Myocyte (in vitro differentiated cells): ENCODE data around the gene DNASE1L3. TPM values are rescaled to one million over a fixed set of nuclear protein-coding genes. Genes with fewer than 3 reads are reported as not detected.
"Not testable (repeated sequence)": the region's sequence is repeated elsewhere in the genome, so short reads cannot be mapped to it uniquely, and the experiment has no call there.

Source experiments
- DNase-seq: peaks from one replicate; pipeline ENCODE4 v3.0.0-alpha.2; 2012; ENCODE audit warnings: low read depth
- polyA plus RNA-seq: library from polyadenylated mRNA; unstranded; fragments of >200 nt; gene quantifications from one replicate; pipeline ENCODE4 v1.2.1, GENCODE V29; 2012; ENCODE audit warnings: missing spikeins
- total RNA-seq: library from RNA; depleted of rRNA; stranded (reverse); fragments of >200 nt; gene quantifications from 2 replicates; pipeline ENCODE4 v1.2.3, GENCODE V29; 2014

Gene DNASE1L3, protein sequence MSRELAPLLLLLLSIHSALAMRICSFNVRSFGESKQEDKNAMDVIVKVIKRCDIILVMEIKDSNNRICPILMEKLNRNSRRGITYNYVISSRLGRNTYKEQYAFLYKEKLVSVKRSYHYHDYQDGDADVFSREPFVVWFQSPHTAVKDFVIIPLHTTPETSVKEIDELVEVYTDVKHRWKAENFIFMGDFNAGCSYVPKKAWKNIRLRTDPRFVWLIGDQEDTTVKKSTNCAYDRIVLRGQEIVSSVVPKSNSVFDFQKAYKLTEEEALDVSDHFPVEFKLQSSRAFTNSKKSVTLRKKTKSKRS
- total RNA-seq: not detected in 2 replicates
- polyA plus RNA-seq: not detected

DNA sequence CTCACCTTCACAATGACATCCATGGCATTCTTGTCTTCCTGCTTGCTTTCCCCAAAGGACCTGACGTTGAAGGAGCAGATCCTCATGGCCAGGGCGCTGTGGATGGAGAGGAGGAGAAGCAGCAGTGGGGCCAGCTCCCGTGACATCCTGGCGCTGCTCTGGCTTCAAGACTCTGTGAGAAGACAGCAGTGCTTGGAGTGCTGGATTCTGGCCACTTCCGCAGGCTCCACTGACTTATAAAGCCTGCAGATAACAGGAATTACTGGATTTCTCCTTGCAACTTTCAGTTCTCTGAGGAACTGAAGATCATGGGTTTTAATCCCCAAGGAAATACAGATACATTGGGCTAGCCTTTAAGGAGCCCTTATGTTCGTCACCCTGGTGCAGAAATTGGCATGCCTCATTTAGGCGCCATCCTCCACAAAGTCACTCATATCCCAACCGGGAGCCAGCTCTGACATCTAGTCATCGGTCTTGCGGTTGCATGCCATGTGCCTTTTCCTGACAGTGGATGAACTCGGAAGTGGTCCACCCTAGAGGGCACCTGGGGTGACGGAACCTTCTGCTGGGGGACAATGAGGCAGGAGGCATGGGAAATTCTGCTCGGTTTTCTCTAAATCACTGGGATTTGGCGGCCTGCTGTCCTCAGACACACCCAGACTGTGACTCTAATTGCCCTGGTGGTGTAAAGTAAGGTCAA, at the start of gene DNASE1L3:
Gene DNASE1L3 (minus strand): TSS at position 212 of the 700 bp plus-strand sequence. CDS start 66 bp downstream, at position 146.
- DNase-seq: no peak

DNA sequence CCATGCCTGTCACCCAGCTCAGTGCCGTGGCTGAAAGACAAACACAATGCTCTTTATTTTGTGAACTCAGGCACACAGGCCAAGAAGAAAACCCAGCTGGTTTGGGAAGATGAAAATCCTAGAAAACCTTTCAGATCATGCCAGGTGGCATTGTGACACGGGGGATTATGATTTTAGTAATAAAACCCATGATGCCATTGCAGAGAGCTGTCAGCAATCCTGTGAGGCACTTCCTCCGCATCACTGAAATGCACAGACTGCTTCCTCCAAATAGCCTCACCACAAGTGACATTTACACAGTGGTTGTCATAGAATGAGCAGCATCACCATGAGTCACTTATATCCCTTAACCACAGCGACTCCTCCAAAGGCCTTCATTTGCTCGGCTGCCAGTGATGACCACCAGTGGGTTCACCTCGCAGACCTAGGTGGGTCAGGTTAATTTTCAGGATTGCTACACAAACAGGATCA, 49.5 kb upstream of the DNASE1L3 start:
- DNase-seq: peak; percentile 90

DNA sequence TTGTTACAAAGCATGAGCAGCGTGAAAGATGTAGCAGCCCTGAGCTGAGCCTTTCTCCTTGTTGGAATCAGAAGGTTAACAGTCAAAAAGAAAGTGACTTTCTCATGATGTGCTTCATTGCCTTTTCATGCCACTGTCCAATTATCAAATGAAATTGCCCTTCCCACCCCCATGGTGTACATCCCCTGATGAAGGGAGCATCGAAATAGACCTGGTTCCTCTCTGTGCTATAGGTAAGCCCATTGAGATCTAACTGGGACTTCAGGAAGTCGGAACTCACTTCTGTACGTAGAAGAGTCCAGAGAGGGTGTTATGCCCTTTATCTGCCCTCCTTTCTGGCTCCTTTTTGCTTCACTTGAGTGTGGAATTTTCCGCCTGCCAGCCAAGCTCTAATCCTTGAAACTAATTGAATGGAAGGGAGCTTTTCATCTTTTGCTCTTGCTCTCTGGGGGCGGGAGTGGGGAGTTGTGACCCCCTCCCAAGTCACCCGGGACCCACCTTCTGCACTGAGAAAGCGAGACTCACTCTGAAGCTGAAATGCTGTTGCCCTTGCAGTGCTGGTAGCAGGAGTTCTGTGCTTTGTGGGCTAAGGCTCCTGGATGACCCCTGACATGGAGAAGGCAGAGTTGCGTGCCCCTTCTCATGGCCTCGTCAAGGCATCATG, 47.8 kb upstream of the DNASE1L3 start:
- no peak for DNase-seq

DNA sequence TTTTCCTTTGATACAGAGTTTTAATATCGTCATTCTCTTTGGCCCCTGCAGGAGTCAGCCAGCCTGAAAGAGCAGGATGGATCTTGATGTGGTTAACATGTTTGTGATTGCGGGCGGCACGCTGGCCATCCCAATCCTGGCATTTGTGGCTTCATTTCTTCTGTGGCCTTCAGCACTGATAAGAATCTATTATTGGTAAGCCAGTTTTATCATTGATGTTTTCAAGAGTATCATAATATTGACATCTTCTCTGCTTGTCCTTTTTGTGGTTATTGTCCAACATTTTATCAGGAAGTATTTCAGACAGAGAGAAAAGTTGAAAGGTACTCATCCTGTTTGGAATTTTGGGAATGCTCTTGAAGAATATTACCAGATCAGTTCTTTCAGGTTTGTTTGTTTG, 45.7 kb upstream of the DNASE1L3 start:
- DNase-seq: no peak

DNA sequence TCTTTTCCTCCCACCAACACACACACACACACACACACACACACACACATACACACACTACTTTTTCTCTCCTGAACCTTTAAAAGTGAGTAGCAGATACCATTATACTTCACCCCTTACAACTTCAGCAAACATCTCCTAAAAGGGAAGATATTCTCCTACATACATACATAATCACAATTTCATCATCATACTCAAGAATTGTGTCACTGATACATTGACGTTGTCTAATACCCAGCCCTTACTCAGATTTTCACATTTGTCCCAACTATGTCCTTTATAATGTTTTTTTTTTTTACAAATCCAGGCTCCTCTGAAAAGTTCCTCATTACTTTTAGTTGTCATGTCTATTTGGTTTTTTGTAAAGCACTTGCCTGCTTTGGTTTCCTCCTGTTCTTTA, 45.3 kb upstream of the DNASE1L3 start:
- no peak for DNase-seq

DNA sequence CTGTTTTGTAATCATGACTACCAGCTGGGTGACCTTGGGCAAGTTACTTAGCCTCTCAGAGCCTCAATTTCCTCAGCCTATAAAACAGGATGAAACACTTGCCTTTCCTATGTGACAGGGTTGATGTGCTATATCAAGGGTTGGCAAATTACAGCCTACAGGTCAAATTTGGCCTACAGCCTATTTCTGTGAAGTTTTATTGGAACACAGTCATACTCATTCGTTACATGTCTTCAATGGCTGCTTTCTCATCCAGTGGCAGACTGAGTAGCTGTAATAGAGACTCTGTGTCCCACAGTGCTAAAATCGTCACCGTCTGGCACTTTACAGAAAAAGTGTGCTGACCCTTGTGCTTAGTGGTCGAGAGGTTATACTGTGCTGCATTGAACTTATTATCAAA, 43.4 kb upstream of the DNASE1L3 start:
- DNase-seq: no peak

DNA sequence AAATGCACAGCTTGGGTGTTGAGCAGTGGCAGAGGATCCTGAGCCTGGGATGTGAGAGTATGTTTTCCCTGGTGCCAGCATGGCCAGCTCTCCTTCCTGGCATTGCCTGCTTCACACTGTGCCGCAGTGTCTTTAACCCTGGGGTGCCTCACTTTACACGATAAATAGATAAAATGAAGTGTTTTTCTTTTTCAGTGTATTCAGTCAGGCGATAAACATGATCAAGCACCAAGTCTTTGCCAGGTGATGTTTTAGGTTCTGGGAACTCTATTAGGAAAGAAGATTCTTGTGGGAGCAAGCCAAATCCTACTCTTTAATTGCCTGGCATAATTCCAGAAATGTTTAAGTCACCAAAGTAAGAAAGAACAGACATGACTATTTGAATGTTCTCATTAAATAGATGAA, 40.9 kb upstream of the DNASE1L3 start:
- DNase-seq: no peak

DNA sequence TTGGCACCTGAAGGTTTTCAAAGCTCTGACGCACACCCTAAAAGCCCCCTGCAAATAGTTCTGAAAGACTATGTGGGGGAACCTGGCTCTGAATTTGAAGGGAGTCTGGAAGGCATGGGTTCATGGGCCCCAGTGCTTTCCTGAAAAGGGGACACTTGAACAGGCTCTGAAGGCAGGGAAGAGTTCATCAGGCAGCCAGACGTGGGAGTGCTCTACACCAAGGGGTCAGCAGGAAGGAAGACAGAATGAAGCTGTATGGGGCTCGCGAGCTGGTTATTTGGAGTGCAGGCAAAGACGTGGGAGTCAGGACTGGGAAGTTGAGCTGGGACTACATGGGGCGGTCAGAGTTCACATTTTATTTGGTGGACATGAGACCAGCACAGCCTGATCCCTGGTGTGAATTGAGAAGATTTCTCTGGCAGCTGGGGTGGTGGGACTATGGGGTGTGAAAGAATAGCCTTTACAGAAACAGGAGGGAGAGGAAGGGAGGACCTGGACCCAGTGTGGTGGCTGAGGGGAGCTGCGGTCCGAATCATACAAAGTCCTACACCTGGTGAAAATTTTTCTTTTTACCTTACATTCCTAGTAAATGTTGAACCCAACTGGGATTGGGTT, 39.4 kb upstream of the DNASE1L3 start:
- no peak for DNase-seq

DNA sequence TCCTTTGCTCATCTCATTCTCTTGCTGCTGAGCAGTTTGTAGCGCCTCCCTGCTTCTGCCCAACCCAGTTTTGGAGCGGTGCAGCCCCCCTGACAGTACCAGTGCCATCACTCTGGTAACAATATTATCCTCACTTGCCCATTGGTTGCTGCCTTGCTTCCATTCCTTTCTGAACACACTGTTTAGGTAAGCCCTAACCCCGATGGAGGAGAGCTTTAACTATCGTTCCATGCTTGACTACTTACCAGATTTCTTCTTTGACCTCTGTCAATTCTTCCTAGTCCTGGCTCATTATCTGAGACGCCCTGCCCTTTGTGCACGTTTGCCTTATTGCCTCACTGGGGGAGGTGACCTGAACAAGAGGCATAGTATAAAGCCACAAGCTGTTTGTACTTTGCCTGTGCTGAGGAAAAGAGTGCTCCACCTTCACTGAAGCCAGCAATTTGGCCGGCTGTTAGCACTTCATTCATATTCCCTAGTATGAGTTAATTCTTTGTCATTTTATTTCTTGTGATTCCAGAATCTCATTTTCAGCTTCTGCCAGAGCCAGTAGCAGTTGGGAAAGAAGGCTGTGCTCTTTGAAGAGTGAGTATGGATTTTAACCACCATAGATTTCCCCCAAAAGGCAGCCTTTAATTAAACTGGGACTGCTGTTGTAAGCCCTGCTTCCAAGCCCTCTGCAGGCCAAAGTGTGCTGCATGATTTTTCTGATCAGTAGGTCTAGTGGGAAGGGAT, 38.8 kb upstream of the DNASE1L3 start:
- no peak for DNase-seq

DNA sequence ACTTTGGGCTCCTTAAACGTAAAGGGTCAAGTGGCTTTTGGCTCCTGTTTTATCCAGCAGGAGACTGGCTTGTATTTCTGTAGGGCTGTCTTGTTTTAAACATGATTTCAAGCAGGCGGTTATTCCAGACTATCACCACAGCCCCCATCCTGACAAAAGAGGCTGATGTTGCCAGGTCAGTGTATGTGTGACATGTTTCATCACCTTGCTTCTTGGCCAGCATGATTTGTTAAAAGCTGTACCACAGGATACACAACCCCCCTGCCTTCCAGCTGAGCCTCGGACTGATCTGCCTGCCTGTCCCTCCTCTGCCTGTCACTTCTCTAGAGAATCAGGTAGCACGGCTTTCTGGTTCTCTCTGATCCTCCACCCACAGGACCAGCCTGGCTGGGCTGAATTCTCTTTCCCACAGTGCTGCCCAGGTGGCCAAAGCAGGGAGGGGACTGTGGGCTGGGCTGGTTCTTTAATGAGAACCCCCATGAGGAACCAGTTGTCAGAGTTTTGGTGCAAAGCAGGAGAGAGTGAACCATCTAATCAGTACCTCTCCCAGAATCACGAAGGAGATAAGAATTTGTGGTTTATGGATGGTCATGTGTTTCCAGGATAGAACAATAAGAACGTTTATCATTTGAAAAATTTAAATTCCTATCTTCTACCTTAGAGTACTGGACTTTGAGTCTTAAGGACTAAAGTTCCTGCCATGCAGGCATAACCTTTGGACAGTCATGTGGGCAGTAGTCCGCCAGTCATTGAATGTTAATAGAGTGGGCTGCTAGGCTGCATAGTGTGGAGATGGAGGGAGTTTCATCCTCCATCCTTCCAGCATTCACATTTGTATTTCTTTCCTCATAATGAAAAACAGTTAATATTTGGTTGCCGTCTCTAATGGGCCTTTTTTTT, 35.6 kb upstream of the DNASE1L3 start:
- no peak for DNase-seq

DNA sequence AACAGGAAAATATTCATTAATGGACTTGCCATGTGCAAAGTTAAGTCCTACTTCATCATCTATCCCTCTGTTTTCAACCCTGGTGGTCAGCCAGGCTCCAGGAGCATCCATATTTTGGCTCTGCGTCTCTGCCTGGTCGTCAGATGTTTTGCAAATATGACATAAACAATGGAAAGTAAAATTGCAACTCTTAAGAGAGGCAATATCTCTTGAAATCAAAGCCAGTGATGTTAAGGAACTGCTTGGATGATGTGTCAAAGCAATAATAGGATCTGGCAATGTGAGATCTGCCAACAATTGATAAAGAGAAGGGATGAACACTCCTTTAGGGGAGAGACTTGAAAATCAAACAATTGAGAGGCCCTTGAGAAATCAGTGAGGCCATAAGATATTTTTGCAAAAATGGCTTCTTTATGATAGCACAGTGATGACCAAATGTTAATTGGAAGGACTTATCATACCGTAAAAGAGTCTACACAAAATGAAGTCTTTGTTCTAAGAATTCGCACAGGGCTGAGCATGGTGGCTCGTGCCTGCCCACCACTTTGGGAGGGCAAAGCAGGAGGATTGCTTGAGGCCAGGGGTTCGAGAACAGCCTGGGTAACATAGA, 33.3 kb upstream of the DNASE1L3 start:
- DNase-seq: no peak

DNA sequence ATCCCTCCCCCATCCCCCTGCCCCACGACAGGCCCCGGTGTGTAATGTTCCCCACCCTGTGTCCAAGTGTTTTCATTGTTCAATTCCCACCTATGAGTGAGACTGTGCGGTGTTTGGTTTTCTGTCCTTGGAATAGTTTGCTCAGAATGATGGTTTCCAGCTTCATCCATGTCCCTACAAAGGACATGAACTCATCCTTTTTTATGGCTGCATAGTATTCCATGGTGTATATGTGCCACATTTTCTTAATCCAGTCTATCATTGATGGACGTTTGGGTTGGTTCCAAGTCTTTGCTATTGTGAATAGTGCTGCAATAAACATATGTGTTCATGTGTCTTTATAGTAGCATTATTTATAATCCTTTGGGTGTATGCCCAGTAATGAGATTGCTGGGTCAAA, 32.1 kb upstream of the DNASE1L3 start:
- not testable (repeated sequence) for DNase-seq

DNA sequence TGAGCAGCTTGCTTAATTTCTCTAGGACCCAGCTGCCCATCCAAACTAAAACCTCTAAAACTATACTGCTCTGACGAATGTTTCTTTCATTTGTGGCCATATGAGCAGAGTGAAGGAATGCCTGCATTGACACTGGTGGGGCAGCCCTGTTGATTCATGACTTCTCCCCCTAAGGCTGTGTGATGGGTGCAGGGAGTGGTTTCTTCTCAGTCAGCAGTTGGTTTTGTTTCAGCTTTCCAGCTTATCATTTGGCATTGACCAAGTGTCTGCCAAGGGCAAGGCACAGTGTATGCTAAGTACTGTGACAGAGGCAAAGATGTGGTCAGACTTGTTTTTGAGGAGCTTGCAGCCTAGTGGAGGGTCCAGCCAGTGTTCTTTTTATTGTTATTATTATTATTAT, 31.6 kb upstream of the DNASE1L3 start:
- no peak for DNase-seq

DNA sequence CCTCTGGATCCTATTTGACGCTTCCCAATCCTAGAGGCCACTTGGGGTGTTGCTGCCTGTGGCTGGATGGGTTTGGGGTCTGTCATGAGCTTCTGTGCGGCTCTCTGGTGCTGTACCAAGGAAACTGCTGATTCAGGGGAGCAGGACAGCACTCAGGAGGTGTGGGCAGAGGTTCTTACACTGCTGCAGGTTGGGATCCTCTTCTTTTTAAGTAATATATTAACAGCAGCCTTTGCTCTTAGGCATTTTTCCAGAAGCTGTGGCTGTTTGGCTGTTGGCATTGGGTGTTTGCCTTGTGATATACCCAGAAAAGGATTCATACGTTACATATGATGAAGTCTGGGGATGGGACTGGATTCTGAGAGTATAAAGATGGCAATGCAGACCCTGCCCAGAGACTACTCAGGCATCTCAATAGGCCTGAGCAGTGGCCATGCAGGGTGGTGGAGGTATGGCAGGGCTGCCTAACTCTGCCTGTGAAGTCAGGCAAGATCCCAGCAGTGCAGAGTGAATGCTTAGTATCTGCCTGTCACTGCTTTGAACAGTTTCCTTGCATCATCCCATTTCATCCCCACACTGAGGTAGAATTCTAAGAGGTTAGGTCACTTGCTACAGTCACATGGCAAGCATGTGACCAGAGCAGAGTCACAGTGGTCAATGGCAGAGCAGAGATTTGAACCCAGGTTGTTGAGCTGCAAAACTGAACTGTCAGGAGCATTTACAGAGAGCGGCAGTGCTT, 30.7 kb upstream of the DNASE1L3 start:
- no peak for DNase-seq

DNA sequence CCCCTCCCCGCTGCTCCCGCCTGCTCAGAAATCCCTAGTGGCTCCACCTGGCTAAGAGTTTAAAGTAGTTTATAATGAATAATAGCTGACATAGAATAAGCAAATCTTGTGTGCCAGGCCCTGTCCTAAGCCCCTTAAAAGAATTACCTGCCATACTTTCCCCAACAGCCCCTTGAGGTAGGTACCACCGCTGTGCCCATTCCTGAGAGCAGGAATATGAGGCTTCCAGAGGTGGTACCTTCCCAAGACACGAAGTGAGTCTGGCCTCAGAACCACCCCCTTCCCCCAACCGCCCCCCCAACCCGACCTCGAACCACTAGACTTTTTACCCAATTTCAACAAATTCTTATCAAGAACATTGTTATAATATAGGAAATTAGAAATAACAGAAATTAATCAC, 28.1 kb upstream of the DNASE1L3 start:
- DNase-seq: no peak

DNA sequence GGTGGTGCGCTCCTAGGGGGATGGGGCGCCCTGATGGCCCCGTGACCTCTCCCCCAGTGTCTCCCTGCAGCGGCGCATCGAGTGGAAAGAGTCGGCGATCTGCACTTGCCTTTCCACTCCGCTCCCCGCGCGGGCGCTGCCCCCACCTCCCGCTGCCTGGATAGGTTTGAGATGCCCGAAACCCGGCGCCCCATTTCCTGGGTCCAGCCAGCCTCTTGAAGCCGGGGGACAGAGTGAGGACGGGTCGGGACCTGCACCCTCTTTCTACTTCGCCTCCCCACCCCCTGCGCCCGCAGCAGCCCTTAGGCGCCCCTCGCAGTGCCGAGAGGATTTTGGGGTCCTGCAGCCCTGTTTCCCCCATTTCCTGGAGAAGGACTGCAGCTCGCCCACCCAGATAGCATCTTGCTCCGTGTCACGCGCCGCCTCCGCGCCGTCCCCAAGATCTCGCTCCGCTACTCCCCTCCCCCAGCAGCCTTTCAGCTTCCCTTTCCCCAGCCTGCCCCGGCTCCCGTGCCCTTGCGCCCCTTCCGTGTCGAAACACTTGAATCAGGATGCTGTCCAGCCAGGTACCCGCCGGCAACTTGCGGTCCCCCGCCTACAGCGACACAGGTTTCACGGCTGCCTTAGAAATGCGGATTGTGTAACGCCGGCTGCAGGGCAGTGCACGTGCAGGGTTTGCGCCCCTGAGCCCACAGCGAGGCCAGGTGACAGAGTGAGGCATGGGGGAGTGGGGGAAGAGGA, 27.3 kb upstream of the DNASE1L3 start:
- no peak for DNase-seq

DNA sequence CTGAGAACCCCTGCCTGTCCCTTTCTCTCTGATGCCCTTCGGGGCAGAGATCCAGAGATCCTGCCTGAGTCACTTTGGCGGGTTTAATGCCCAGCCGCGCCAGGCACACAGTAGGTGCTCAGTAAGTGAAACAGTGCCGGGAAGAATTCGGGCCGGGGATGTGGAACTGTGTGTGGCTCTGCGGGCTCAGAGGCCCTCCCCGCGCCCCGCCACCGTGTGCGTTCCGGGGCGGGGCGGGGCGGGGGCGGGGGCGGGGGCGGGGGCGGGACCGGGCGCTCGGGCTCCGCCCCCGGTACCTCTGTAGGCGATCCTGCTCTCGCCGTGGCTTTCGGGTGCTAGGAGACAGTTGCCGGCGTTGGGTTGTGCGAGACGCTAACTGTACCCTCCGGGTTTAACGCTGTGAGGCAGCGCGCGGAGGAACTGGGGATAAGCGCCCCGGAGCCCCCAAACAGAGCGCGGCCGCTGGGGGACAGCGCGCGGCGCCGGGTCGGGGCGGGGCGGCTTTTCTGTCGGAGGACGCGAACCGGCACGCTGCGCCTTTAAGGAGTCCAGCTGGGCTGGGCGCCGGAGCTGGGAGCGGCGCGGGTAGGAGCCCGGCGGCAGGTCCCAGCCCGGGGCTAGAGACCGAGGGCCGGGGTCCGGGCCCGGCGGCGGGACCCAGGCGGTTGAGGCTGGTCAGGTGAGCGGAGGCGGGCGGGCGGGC, 26.6 kb upstream of the DNASE1L3 start, which contains the start of gene ABHD6:
Gene ABHD6 (plus strand): TSS at position 555 of the 703 bp plus-strand sequence. CDS start 18,795 bp downstream, outside the sequence.
- peak; percentile 81 for DNase-seq
